Left renal cortex interstitium (tissue), 4 donors: ENCODE data around the gene OR52E1. TPM values are rescaled to one million over a fixed set of nuclear protein-coding genes. Genes with fewer than 3 reads are reported as not detected.

Experiments
- DNase-seq, 4 donors: peaks; one replicate each; pipeline ENCODE4 v3.0.0-alpha.2; 2013; ENCODE audit warnings: low read depth in 4 of 4, low spot score in 2 of 4, missing footprints in 1 of 4
- polyA plus RNA-seq, 4 donors: library from polyadenylated mRNA; unstranded; fragments of 120-200 nt; gene quantifications; one replicate each; pipeline ENCODE4 v1.2.1, GENCODE V29; 2013; ENCODE audit not compliant: insufficient read length in 4 of 4

The OR52E1 gene
- polyA plus RNA-seq, 4 donors = not detected

- no peak for DNase-seq
These were observed 37.9 kb downstream of the OR52E1 start for GRCh38 chr11:5107285-5107684.

- DNase-seq = no peak
These were observed 46.0 kb downstream of the OR52E1 start for GRCh38 chr11:5115339-5115738.

- no peak for DNase-seq
These were observed 48.2 kb downstream of the OR52E1 start for GRCh38 chr11:5117588-5117987.

- no peak for DNase-seq
These were observed 49.5 kb downstream of the OR52E1 start for GRCh38 chr11:5118893-5119292.

Other genes starting within 250 kb of the OR52E1 start
- gene OR51F2, start 248.3 kb upstream of the OR52E1 start, polyA plus RNA-seq = not detected
- gene OR51S1, start 220.4 kb upstream of the OR52E1 start, polyA plus RNA-seq = not detected
- not detected for gene OR51T1, start 187.7 kb upstream of the OR52E1 start, polyA plus RNA-seq
- not detected for gene OR51A7, start 165.8 kb upstream of the OR52E1 start, polyA plus RNA-seq
- gene OR51G2, start 150.2 kb upstream of the OR52E1 start, polyA plus RNA-seq = not detected
- not detected for gene OR51G1, start 145.2 kb upstream of the OR52E1 start, polyA plus RNA-seq
- under 1 TPM in 1 of 4 donors, not detected in 3; 0.05 TPM for gene OR51A4, start 122.0 kb upstream of the OR52E1 start, polyA plus RNA-seq
- gene OR51A2, start 113.9 kb upstream of the OR52E1 start, polyA plus RNA-seq = not detected
- gene OR51L1, start 74.7 kb upstream of the OR52E1 start, polyA plus RNA-seq = under 1 TPM; 0.03 to 0.24 (median 0.07) TPM
- not detected for gene OR52J3, start 23.0 kb upstream of the OR52E1 start, polyA plus RNA-seq
- not detected for gene OR52E2, start 9.9 kb upstream of the OR52E1 start, polyA plus RNA-seq
- gene OR52A5, start 68.8 kb downstream of the OR52E1 start, polyA plus RNA-seq = under 1 TPM in 1 of 4 donors, not detected in 3; 0.03 TPM
- under 1 TPM in 3 of 4 donors, not detected in 1; 0.02 to 0.08 (median 0.05) TPM for gene OR52A1, start 85.2 kb downstream of the OR52E1 start, polyA plus RNA-seq
- gene OR51V1, start 131.1 kb downstream of the OR52E1 start, polyA plus RNA-seq = not detected
- gene HBB, start 157.5 kb downstream of the OR52E1 start, polyA plus RNA-seq = 100 to 1,000 TPM in 3 of 4 donors, 10 to 100 TPM in 1; 91.1 to 212 (median 149) TPM
- gene HBD, start 164.9 kb downstream of the OR52E1 start, polyA plus RNA-seq = 1 to 10 TPM; 1.2 to 4.1 (median 2.4) TPM
- gene HBG1, start 180.3 kb downstream of the OR52E1 start, polyA plus RNA-seq = 1 to 10 TPM; 3.5 to 7.1 (median 5.8) TPM
- gene HBG2, start 185.2 kb downstream of the OR52E1 start, polyA plus RNA-seq = 1,000 to 10,000 TPM; 1,196 to 3,386 (median 2,205) TPM
- gene HBE1, start 200.4 kb downstream of the OR52E1 start, polyA plus RNA-seq = 1 to 10 TPM; 3.6 to 9.8 (median 7.9) TPM
- gene OR51B4, start 232.4 kb downstream of the OR52E1 start, polyA plus RNA-seq = under 1 TPM in 2 of 4 donors, not detected in 2; 0.33 to 0.59 TPM